HG02884 (cell line): ENCODE data around the gene PAX3.
"Not testable (repeated sequence)": the region's sequence is repeated elsewhere in the genome, so short reads cannot be mapped to it uniquely, and the experiment has no call there.

Experiments used
- ATAC-seq: cut with Tn5 transposase; IDR thresholded peaks from one replicate; pipeline ENCODE4 v1.9.1; 2021; ENCODE audit warnings: mild to moderate bottlenecking, moderate library complexity; ENCODE audit not compliant: unreplicated experiment

Gene PAX3

DNA sequence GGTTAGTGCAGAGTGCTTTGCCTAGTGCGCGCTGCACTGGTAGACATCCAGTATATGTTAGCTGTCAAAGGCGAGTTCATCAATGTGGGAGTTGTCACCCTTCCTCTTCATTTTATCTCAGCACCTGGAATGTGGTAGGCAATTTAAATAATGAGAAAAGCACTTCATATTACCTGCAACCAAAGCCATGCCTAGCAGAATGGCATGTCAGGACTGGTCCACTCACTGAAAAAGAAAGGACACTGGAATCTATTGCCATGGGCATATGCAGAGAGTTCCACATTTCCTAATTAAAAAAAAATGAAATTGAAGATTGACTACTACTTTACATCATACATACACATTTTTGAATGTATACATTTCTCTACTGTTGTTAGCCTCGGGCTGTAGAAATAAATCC, 139.6 kb downstream of the PAX3 start:
- ATAC-seq: no peak

DNA sequence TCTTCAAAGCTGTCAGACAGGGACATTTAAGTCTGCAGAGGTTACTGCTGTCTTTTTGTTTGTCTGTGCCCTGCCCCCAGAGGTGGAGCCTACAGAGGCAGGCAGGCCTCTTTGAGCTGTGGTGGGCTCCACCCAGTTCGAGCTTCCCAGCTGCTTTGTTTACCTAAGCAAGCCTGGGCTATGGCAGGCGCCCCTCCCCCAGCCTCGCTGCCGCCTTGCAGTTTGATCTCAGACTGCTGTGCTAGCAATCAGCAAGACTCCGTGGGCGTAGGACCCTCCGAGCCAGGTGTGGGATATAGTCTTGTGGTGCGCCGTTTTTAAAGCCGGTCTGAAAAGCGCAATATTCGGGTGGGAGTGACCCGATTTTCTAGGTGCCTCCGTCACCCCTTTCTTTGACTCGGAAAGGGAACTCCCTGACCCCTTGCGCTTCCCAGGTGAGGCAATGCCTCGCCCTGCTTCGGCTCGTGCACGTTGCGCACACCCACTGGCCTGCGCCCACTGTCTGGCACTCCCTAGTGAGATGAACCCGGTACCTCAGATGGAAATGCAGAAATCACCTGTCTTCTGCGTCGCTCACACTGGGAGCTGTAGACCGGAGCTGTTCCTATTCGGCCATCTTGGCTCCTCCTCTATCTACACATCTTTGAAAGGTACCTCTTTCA, 143.7 kb downstream of the PAX3 start:
- not testable (repeated sequence) for ATAC-seq
